A673 (cell line): ENCODE results near the gene EXPH5. TPM values are rescaled to one million over a fixed set of nuclear protein-coding genes. Genes with fewer than 3 reads are reported as not detected.

Experiments used
- BruUV-seq: library from RNA; stranded (reverse); fragments of 400-500 nt; replicated peaks from 2 replicates; lab custom pipeline; 2021; lab: Mats Ljungman, UMichigan
- CTCF ChIA-PET: fragments of 300-600 bp; sonication (Branson Sonifier 250); formaldehyde crosslinking; loops from one replicate; lab custom pipeline; 2022; ENCODE audit warnings: antibody characterized with exemption; lab: Charles Lee
- POLR2A ChIA-PET: fragments of 300-600 bp; sonication (Branson Sonifier 250); formaldehyde crosslinking; loops from one replicate; lab custom pipeline; 2022; ENCODE audit warnings: antibody characterized with exemption; ENCODE audit not compliant: low non-redundant PET; lab: Charles Lee
- DNase-seq: peaks from one replicate; pipeline ENCODE4 v3.0.0-alpha.2; 2015; ENCODE audit warnings: low spot score
- H3K27ac ChIP-seq: fragments of 200-600 bp; sonication (generic); 2 replicates; pipeline ENCODE4 v1.5.1; 2016; ENCODE audit warnings: mixed run types, low read depth, mild to moderate bottlenecking, mixed read lengths, antibody characterized with exemption, low read length; ENCODE audit not compliant: poor library complexity, severe bottlenecking
- H3K27me3 ChIP-seq: fragments of 200-600 bp; sonication (generic); replicated peaks from 2 replicates; pipeline ENCODE4 v1.6.1; 2017; ENCODE audit warnings: mixed run types, low read depth, mild to moderate bottlenecking, mixed read lengths, antibody characterized with exemption, low read length; ENCODE audit not compliant: insufficient read depth, poor library complexity
- H3K36me3 ChIP-seq: fragments of 200-600 bp; sonication (generic); 2 replicates; pipeline ENCODE4 v1.6.1; 2016; ENCODE audit warnings: mixed run types, mild to moderate bottlenecking, mixed read lengths, antibody characterized with exemption, low read length; ENCODE audit not compliant: insufficient read depth, poor library complexity, severe bottlenecking
- H3K4me1 ChIP-seq: fragments of 200-600 bp; sonication (generic); 2 replicates; pipeline ENCODE4 v1.6.1; 2017; ENCODE audit warnings: mixed run types, mild to moderate bottlenecking, mixed read lengths, antibody characterized with exemption, low read length; ENCODE audit not compliant: insufficient read depth, poor library complexity, severe bottlenecking
- H3K4me3 ChIP-seq: fragments of 200-600 bp; sonication (generic); 2 replicates; pipeline ENCODE4 v1.5.1; 2016; ENCODE audit warnings: low read depth, mixed run types, mild to moderate bottlenecking, mixed read lengths, low read length; ENCODE audit not compliant: poor library complexity, severe bottlenecking
- H3K9me3 ChIP-seq: fragments of 200-600 bp; sonication (generic); 2 replicates; pipeline ENCODE4 v1.6.1; 2016; ENCODE audit warnings: mixed run types, low read depth, mild to moderate bottlenecking, mixed read lengths, antibody characterized with exemption, low read length; ENCODE audit not compliant: poor library complexity, severe bottlenecking
- EZH2 ChIP-seq: fragments of 200-600 bp; sonication (generic); IDR thresholded peaks from 2 replicates; pipeline ENCODE4 v1.6.1; 2017; ENCODE audit warnings: borderline replicate concordance, low read depth, mild to moderate bottlenecking, mixed read lengths, antibody characterized with exemption, low read length; ENCODE audit not compliant: poor library complexity, severe bottlenecking
- intact Hi-C: fragments of 100-400 bp; cut with micrococcal nuclease; formaldehyde crosslinking; loops from one replicate; pipeline ENCODE4 v1.10.0; 2022; ENCODE audit not compliant: unreplicated experiment
- total RNA-seq: library from RNA; stranded (reverse); gene quantifications from 2 replicates; pipeline ENCODE4 v1.2.3, GENCODE V29; 2021
- TF ChIP-seq, protein P1 (sequence below): fragments of 300-800, 200-600 bp; sonication (generic); conservative IDR thresholded peaks from 2 replicates; pipeline ENCODE4 v1.5.1; 2017; ENCODE audit warnings: low read depth, mild to moderate bottlenecking, antibody characterized with exemption, low read length, moderate library complexity, mixed read lengths

EXPH5 gene
- total RNA-seq, 1 experiment from 2014 or later, result 0.26 TPM

DNA sequence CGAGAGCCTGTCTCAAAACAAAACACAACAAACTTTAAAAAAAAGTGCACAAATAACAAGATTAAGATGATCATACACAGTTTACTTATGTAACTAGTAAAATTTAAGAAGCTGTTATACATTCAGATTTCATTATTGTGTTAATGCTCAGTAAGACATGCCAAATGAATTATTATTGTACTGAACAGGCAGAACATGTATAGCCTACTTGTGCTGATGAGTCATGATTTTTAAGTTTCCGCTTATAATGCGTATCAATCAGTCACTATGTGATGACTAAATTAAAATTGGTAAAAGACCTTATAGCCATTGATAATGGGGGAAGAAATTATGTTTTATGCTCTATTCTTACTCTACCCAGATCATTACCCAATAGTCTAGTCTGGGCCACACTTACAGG lies 20.5 kb upstream of the EXPH5 start:
- TF ChIP-seq, protein P1, sequence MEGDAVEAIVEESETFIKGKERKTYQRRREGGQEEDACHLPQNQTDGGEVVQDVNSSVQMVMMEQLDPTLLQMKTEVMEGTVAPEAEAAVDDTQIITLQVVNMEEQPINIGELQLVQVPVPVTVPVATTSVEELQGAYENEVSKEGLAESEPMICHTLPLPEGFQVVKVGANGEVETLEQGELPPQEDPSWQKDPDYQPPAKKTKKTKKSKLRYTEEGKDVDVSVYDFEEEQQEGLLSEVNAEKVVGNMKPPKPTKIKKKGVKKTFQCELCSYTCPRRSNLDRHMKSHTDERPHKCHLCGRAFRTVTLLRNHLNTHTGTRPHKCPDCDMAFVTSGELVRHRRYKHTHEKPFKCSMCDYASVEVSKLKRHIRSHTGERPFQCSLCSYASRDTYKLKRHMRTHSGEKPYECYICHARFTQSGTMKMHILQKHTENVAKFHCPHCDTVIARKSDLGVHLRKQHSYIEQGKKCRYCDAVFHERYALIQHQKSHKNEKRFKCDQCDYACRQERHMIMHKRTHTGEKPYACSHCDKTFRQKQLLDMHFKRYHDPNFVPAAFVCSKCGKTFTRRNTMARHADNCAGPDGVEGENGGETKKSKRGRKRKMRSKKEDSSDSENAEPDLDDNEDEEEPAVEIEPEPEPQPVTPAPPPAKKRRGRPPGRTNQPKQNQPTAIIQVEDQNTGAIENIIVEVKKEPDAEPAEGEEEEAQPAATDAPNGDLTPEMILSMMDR, result no peak
- no peak for TF ChIP-seq EZH2
- ChIA-PET CTCF (no interaction called here), POLR2A (no interaction called here)
- DNase-seq, result no peak
- Histone ChIP-seq H3K9me3 (no peaks in the 10 kb centered on the region), H3K36me3 (no peaks in the 10 kb centered on the region), H3K27ac (no peak overlapping the region), H3K27me3 (no peaks in the 10 kb centered on the region), H3K4me1 (no peaks in the 10 kb centered on the region), H3K4me3 (no peak overlapping the region)
- no TSS peak for BruUV-seq
- intact Hi-C loops, result no loop called here

GRCh38 chr11:108609682-108610081 lies 16.1 kb upstream of the EXPH5 start:
- Histone ChIP-seq H3K27me3 (no peaks in the 10 kb centered on the region), H3K9me3 (no peaks in the 10 kb centered on the region), H3K4me1 (no peaks in the 10 kb centered on the region), H3K36me3 (no peaks in the 10 kb centered on the region), H3K4me3 (no peak overlapping the region), H3K27ac (no peak overlapping the region)
- no peak for TF ChIP-seq EZH2
- TF ChIP-seq, protein P1, result no peak
- no TSS peak for BruUV-seq
- intact Hi-C loops, result no loop called here
- no peak for DNase-seq
- ChIA-PET CTCF (no interaction called here), POLR2A (no interaction called here)

GRCh38 chr11:108608548-108608947 lies 15.0 kb upstream of the EXPH5 start:
- no peaks in the 10 kb centered on the region for H3K4me1 ChIP-seq
- POLR2A ChIA-PET, result no interaction called here
- no peak overlapping the region for H3K4me3 ChIP-seq
- H3K9me3 ChIP-seq, result no peaks in the 10 kb centered on the region
- CTCF ChIA-PET, result no interaction called here
- intact Hi-C loops, result no loop called here
- DNase-seq, result no peak
- TF ChIP-seq, protein P1, result no peak
- TF ChIP-seq EZH2, result no peak
- no TSS peak for BruUV-seq
- no peaks in the 10 kb centered on the region for H3K27me3 ChIP-seq
- H3K36me3 ChIP-seq, result no peaks in the 10 kb centered on the region
- H3K27ac ChIP-seq, result no peak overlapping the region
